H1 (cell line): ENCODE data around the gene FMN2. TPM values are rescaled to one million over a fixed set of nuclear protein-coding genes. Genes with fewer than 3 reads are reported as not detected.

Source experiments
- CTCF ChIA-PET: fragments of 300-600 bp; sonication (Branson Sonifier 250); formaldehyde crosslinking; loops from one replicate; lab custom pipeline; 2021; ENCODE audit not compliant: partially characterized antibody; lab: Charles Lee
- POLR2A ChIA-PET: fragments of 300-600 bp; sonication (Branson Sonifier 250); formaldehyde crosslinking; loops from one replicate; lab custom pipeline; 2021; ENCODE audit warnings: inconsistent platforms; ENCODE audit not compliant: partially characterized antibody; lab: Charles Lee
- DNase-seq, 2 experiments: peaks; one replicate each; pipeline versions ENCODE4 v3.0.0 to v3.0.0-alpha.2; 2010 to 2022; ENCODE audit warnings: low spot score in 2 of 2, low read depth in 1 of 2, mixed read lengths in 1 of 2
- FAIRE-seq: peaks from 2 replicates; lab custom pipeline; 2011; peaks lifted over from hg19 to GRCh38; lab: Jason Lieb, UNC
- H2AFZ ChIP-seq: 2 replicates; pipeline ENCODE4 v1.8.1; 2012; ENCODE audit warnings: low read length, inconsistent platforms
- H2AK5ac ChIP-seq: 2 replicates; pipeline ENCODE4 v1.6.1; 2013; ENCODE audit warnings: low read depth, low read length
- H2BK120ac ChIP-seq: replicated peaks from 2 replicates; pipeline ENCODE3; 2013; ENCODE audit warnings: low read depth, low read length, inconsistent platforms
- H2BK12ac ChIP-seq: 2 replicates; pipeline ENCODE4 v1.6.1; 2013; ENCODE audit warnings: low read depth, low read length
- H2BK15ac ChIP-seq: 2 replicates; pipeline ENCODE4 v1.6.1; 2013; ENCODE audit warnings: low read length
- H2BK20ac ChIP-seq: 2 replicates; pipeline ENCODE4 v1.6.1; 2013; ENCODE audit warnings: low read length
- H2BK5ac ChIP-seq: 2 replicates; pipeline ENCODE4 v1.6.1; 2013; ENCODE audit warnings: low read depth, low read length
- H3K14ac ChIP-seq: 2 replicates; pipeline ENCODE4 v1.6.1; 2013; ENCODE audit warnings: inconsistent platforms; ENCODE audit not compliant: insufficient read length
- H3K18ac ChIP-seq: 2 replicates; pipeline ENCODE4 v1.6.1; 2013; ENCODE audit warnings: low read length; ENCODE audit errors: extremely low read depth
- H3K23ac ChIP-seq: 2 replicates; pipeline ENCODE4 v1.6.1; 2013; ENCODE audit warnings: inconsistent platforms; ENCODE audit not compliant: insufficient read length
- H3K23me2 ChIP-seq: 2 replicates; pipeline ENCODE4 v1.6.1; 2013; ENCODE audit warnings: low read depth, low read length
- H3K27ac ChIP-seq: 2 replicates; pipeline ENCODE4 v1.6.1; 2011; ENCODE audit warnings: low read depth, low read length, inconsistent platforms
- H3K27me3 ChIP-seq, 4 experiments: replicated peaks in 1 of 4; 1 replicate in 1 of 4; 2 replicates in 3 of 4; pipeline versions ENCODE4 v1.6.1 to v1.8.1; 2011 to 2013; ENCODE audit warnings: low read length in 3 of 4, mild to moderate bottlenecking in 3 of 4, inconsistent platforms in 2 of 4, mixed read lengths in 2 of 4, moderate library complexity in 1 of 4; ENCODE audit not compliant: control insufficient read depth in 3 of 4, insufficient read depth in 3 of 4; ENCODE audit errors: extremely low read depth in 1 of 4
- H3K36me3 ChIP-seq, 4 experiments: 2 replicates each; pipeline versions ENCODE4 v1.6.1 to v1.8.1; 2011 to 2013; ENCODE audit warnings: mild to moderate bottlenecking in 4 of 4, low read length in 3 of 4, moderate library complexity in 2 of 4, control low read depth in 1 of 4, inconsistent platforms in 1 of 4; ENCODE audit not compliant: insufficient read depth in 4 of 4, control insufficient read depth in 2 of 4
- H3K4ac ChIP-seq: replicated peaks from 2 replicates; pipeline ENCODE3; 2013; ENCODE audit warnings: low read length, low read depth, mixed read lengths, inconsistent platforms; ENCODE audit not compliant: insufficient read length
- H3K4me1 ChIP-seq, 4 experiments: replicated peaks in 1 of 4; 1 replicate in 1 of 4; 2 replicates in 3 of 4; pipeline versions ENCODE4 v1.6.1 to v1.8.1; 2011 to 2013; ENCODE audit warnings: low read length in 3 of 4, inconsistent platforms in 2 of 4, mixed read lengths in 1 of 4; ENCODE audit not compliant: insufficient read depth in 4 of 4, control insufficient read depth in 3 of 4
- H3K4me2 ChIP-seq, 2 experiments: 2 replicates each; pipeline versions ENCODE4 v1.6.1 to v1.8.1; 2011 to 2013; ENCODE audit warnings: low read depth in 2 of 2, low read length in 2 of 2, control low read depth in 1 of 2, inconsistent platforms in 1 of 2, mild to moderate bottlenecking in 1 of 2; ENCODE audit not compliant: insufficient read depth in 1 of 2
- H3K4me3 ChIP-seq, 4 experiments: fragments of 200-600, 300-600 bp in 1 of 4; sonication (generic), shearing (Covaris generic), sonication (Bioruptor Twin) in 1 of 4; 2 replicates each; pipeline versions ENCODE4 v1.5.1 to v1.8.1; 2011 to 2016; ENCODE audit warnings: low read length in 4 of 4, low read depth in 3 of 4, control low read depth in 2 of 4, inconsistent platforms in 2 of 4, mild to moderate bottlenecking in 2 of 4, mixed read lengths in 1 of 4, moderate library complexity in 1 of 4; ENCODE audit not compliant: insufficient read depth in 2 of 4; ENCODE audit errors: extremely low read depth in 1 of 4
- H3K56ac ChIP-seq: replicated peaks from 2 replicates; pipeline ENCODE3; 2013; ENCODE audit warnings: low read depth, mild to moderate bottlenecking, mixed read lengths, low read length, inconsistent platforms; ENCODE audit not compliant: insufficient read length
- H3K79me1 ChIP-seq: 2 replicates; pipeline ENCODE4 v1.6.1; 2013; ENCODE audit warnings: low read depth, low read length, control low read depth
- H3K79me2 ChIP-seq, 2 experiments: 2 replicates each; pipeline versions ENCODE4 v1.6.1 to v1.8.1; 2012 to 2013; ENCODE audit warnings: low read length in 2 of 2, mild to moderate bottlenecking in 2 of 2, inconsistent platforms in 1 of 2; ENCODE audit not compliant: insufficient read depth in 2 of 2, control insufficient read depth in 1 of 2
- H3K9ac ChIP-seq, 4 experiments: replicated peaks in 1 of 4; 1 replicate in 1 of 4; 2 replicates in 3 of 4; pipeline versions ENCODE4 v1.6.1 to v1.8.1; 2011 to 2013; ENCODE audit warnings: low read depth in 3 of 4, low read length in 3 of 4, control low read depth in 2 of 4, mild to moderate bottlenecking in 2 of 4, moderate library complexity in 2 of 4, inconsistent platforms in 1 of 4; ENCODE audit errors: extremely low read depth in 1 of 4
- H3K9me3 ChIP-seq, 2 experiments: 2 replicates each; pipeline versions ENCODE4 v1.6.1 to v1.8.1; 2012 to 2013; ENCODE audit warnings: mild to moderate bottlenecking in 2 of 2, moderate library complexity in 2 of 2, control low read depth in 1 of 2, inconsistent platforms in 1 of 2, low read depth in 1 of 2, low read length in 1 of 2, mixed read lengths in 1 of 2; ENCODE audit not compliant: insufficient read depth in 2 of 2
- H4K20me1 ChIP-seq, 2 experiments: replicated peaks in 1 of 2; 2 replicates each; pipeline versions ENCODE3 to v1.8.1; 2011 to 2013; ENCODE audit warnings: inconsistent platforms in 2 of 2, low read length in 2 of 2, mild to moderate bottlenecking in 1 of 2; ENCODE audit not compliant: insufficient read depth in 2 of 2, control insufficient read depth in 1 of 2
- H4K5ac ChIP-seq: 2 replicates; pipeline ENCODE4 v1.6.1; 2013; ENCODE audit warnings: low read length, low read depth, mixed read lengths, inconsistent platforms; ENCODE audit not compliant: insufficient read length
- H4K8ac ChIP-seq: 2 replicates; pipeline ENCODE4 v1.8.0; 2013; ENCODE audit warnings: mild to moderate bottlenecking, moderate library complexity, low read length, inconsistent platforms; ENCODE audit not compliant: insufficient read depth; ENCODE audit errors: extremely low read depth
- H4K91ac ChIP-seq: replicated peaks from 2 replicates; pipeline ENCODE3; 2013; ENCODE audit warnings: low read length, mixed read lengths, inconsistent platforms; ENCODE audit not compliant: insufficient read length
- CTBP2 ChIP-seq: IDR thresholded peaks from 2 replicates; pipeline ENCODE4 v1.7.0; 2011; ENCODE audit warnings: borderline replicate concordance, mild to moderate bottlenecking, moderate library complexity, mixed read lengths, low read length; ENCODE audit not compliant: insufficient read depth, insufficient read length
- GTF2F1 ChIP-seq: IDR thresholded peaks from 2 replicates; pipeline ENCODE4 v1.6.1; 2012; ENCODE audit warnings: low read depth, low read length, improper control_type of control experiment, borderline replicate concordance
- JUN ChIP-seq: IDR thresholded peaks from 2 replicates; pipeline ENCODE4 v1.6.1; 2011; ENCODE audit warnings: low read depth, mild to moderate bottlenecking, improper control_type of control experiment, low read length
- PHF8 ChIP-seq: fragments of 200-600 bp; sonication (generic); conservative IDR thresholded peaks from 2 replicates; pipeline ENCODE4 v1.7.1; 2012; ENCODE audit warnings: low read depth, mild to moderate bottlenecking, inconsistent platforms, low read length, moderate library complexity
- SIRT6 ChIP-seq: IDR thresholded peaks from one replicate; pipeline ENCODE4 v1.7.1; 2012; ENCODE audit warnings: low read length, inconsistent platforms
- SP1 ChIP-seq: IDR thresholded peaks from 2 replicates; pipeline ENCODE4 v1.6.1; 2011; ENCODE audit warnings: low read depth, low read length
- ZNF274 ChIP-seq: IDR thresholded peaks from 2 replicates; pipeline ENCODE4 v1.7.0; 2012; ENCODE audit warnings: low read length, borderline replicate concordance; ENCODE audit errors: extremely low read depth
- WGBS, 2 experiments: shearing (Covaris generic) in 1 of 2; methylation state at CpG; one replicate each; pipeline versions ENCODE4 v1.1.6 to v1.1.7; 2013 to 2015; ENCODE audit warnings: low lambda C conversion rate in 2 of 2, mixed read lengths in 2 of 2, inconsistent platforms in 1 of 2, low coverage in 1 of 2, missing lambda C conversion rate in 1 of 2; ENCODE audit not compliant: insufficient replicate concordance in 2 of 2, insufficient coverage in 1 of 2, insufficient read length in 1 of 2; ENCODE audit errors: extremely low coverage in 1 of 2, missing lambda C conversion rate in 1 of 2; 5-methylcytosine and 5-hydroxymethylcytosine counted together
- polyA plus RNA-seq, 7 experiments: library from polyadenylated mRNA; depleted of rRNA in 3 of 7; stranded (reverse) in 5 of 7; unstranded in 2 of 7; fragments of >200 nt in 5 of 7; fragments of 200-250 nt in 2 of 7; gene quantifications; 1 replicate in 5 of 7; 2 replicates in 1 of 7; 4 replicates in 1 of 7; pipeline versions ENCODE4 v1.2.1 to v1.2.3, GENCODE V29; 2011 to 2013; ENCODE audit warnings: missing spikeins in 2 of 7, mixed read lengths in 2 of 7
- total RNA-seq: library from RNA; stranded (reverse); fragmentation: NEBNext Ultra II Directional; extraction: Animal tissue kit (Norgen Biotek cat#: 25700); gene quantifications from 2 replicates; pipeline ENCODE4 v1.2.1, GENCODE V29; 2021
- TF ChIP-seq, protein P1 (sequence below), 3 experiments: IDR thresholded peaks; 1 replicate in 2 of 3; 2 replicates in 1 of 3; pipeline versions ENCODE4 v1.5.1 to v1.6.1; 2011; ENCODE audit warnings: low read length in 3 of 3, mild to moderate bottlenecking in 3 of 3, inconsistent platforms in 2 of 3, low read depth in 1 of 3, moderate library complexity in 1 of 3; ENCODE audit not compliant: insufficient read depth in 1 of 3; ENCODE audit errors: control extremely low read depth in 1 of 3
- TF ChIP-seq, protein P2 (sequence below): IDR thresholded peaks from 2 replicates; pipeline ENCODE4 v1.6.1; 2011; ENCODE audit warnings: low read length, improper control_type of control experiment
- TF ChIP-seq, protein P3 (sequence below): IDR thresholded peaks from 2 replicates; pipeline ENCODE4 v1.6.1; 2011; ENCODE audit warnings: low read depth, mild to moderate bottlenecking, low read length; ENCODE audit not compliant: insufficient read depth

The FMN2 gene
- total and polyA plus RNA-seq, 2 of the 8 experiments (the other 6 are each of a cell fraction or from before 2014, with no cell fraction given), result 0.83 to 2.0 TPM

DNA sequence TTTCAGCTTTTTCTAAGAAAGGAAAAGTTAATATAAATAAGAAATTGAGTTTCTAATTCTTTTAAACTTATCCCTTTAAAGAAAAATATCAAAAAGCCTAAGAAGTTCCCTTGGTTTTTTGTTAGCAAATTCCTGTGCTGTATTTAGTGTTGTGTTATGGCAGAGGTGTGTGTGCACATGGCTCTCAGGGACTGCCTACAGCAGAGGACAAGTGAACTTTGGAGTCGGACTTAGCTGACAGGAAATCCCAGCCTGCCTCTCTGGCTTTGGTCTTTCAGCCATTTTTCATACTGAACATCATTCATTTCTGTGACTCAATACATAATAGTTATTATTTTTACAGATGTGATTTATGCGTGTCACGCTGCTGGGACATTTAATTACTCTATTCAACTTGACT is 149.6 kb downstream of the FMN2 start:
- Histone ChIP-seq H2BK5ac (no peak overlapping the region), H3K4ac (no peak overlapping the region), H3K23ac (no peak overlapping the region), H4K5ac (no peak overlapping the region), H3K9me3 (no peaks in the 10 kb centered on the region), H3K79me2 (no peaks in the 10 kb centered on the region), H2AFZ (no peak overlapping the region), H4K8ac (no peak overlapping the region), H3K27ac (no peak overlapping the region), H2BK15ac (no peak overlapping the region), H3K14ac (no peak overlapping the region), H3K79me1 (no peaks in the 10 kb centered on the region; the same call in 1 of the 2 replicates), H2AK5ac (no peak overlapping the region), H3K56ac (no peak overlapping the region), H3K23me2 (no peaks in the 10 kb centered on the region), H3K36me3 (no peaks in the 10 kb centered on the region), H4K20me1 (no peaks in the 10 kb centered on the region), H3K27me3 (no peaks in the 10 kb centered on the region), H3K4me3 (no peak overlapping the region), H3K18ac (no peak overlapping the region), H3K4me2 (no peak overlapping the region), H4K91ac (no peak overlapping the region), H2BK20ac (no peak overlapping the region), H2BK120ac (no peak overlapping the region), H3K9ac (no peak overlapping the region), H2BK12ac (no peak overlapping the region), H3K4me1 (no peaks in the 10 kb centered on the region)
- CTCF ChIA-PET, result no interaction called here
- 93% methylated on average over 3 of the region's 3 CpGs; no CpG with 5 or more reads in 1 of the 2 experiments for WGBS, 2 experiments
- POLR2A ChIA-PET, result no interaction called here
- DNase-seq (no peak), FAIRE-seq (no peak)
- TF ChIP-seq, protein P1, sequence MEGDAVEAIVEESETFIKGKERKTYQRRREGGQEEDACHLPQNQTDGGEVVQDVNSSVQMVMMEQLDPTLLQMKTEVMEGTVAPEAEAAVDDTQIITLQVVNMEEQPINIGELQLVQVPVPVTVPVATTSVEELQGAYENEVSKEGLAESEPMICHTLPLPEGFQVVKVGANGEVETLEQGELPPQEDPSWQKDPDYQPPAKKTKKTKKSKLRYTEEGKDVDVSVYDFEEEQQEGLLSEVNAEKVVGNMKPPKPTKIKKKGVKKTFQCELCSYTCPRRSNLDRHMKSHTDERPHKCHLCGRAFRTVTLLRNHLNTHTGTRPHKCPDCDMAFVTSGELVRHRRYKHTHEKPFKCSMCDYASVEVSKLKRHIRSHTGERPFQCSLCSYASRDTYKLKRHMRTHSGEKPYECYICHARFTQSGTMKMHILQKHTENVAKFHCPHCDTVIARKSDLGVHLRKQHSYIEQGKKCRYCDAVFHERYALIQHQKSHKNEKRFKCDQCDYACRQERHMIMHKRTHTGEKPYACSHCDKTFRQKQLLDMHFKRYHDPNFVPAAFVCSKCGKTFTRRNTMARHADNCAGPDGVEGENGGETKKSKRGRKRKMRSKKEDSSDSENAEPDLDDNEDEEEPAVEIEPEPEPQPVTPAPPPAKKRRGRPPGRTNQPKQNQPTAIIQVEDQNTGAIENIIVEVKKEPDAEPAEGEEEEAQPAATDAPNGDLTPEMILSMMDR (IDR thresholded peaks at IDR 0.05; ENCODE audit: control extremely low read depth in 1 of 3, insufficient read depth in 1 of 3, low read depth in 1 of 3, low read length in 3 of 3), result no peak
- no peak for TF ChIP-seq CTBP2
- TF ChIP-seq ZNF274, result no peak
- TF ChIP-seq SIRT6, result no peak
- no peak for TF ChIP-seq PHF8
- TF ChIP-seq, protein P2, sequence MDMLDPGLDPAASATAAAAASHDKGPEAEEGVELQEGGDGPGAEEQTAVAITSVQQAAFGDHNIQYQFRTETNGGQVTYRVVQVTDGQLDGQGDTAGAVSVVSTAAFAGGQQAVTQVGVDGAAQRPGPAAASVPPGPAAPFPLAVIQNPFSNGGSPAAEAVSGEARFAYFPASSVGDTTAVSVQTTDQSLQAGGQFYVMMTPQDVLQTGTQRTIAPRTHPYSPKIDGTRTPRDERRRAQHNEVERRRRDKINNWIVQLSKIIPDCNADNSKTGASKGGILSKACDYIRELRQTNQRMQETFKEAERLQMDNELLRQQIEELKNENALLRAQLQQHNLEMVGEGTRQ, result no peak
- no peak for TF ChIP-seq SP1
- no peak for TF ChIP-seq JUN
- no peak for TF ChIP-seq GTF2F1
- TF ChIP-seq, protein P3, sequence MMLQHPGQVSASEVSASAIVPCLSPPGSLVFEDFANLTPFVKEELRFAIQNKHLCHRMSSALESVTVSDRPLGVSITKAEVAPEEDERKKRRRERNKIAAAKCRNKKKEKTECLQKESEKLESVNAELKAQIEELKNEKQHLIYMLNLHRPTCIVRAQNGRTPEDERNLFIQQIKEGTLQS, result no peak
